Measurements from ENCODE around the gene STC2.

DNA sequence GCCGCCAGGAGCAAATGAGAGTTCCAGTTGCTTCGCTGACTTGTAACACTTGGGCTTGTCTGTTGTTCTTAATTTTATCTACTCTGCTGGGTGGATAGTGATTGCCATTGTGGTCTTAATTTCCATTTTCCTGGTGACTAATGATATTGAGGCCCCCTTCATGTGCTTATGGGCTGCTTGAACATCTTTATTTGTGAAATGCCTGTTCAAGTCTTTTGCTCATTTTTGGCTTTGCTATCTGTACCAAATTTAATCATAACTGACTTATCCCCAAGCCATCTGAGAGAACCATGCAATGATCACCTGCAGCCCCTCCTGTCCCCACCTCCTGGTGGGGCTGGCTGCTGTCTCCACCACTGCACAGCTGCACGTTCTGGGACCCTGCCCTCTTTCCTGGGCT, 20.5 kb downstream of the STC2 start:
- TF ChIP-seq EZH2 (IDR thresholded peaks at IDR 0.05; ENCODE audit: low read depth, low read length, severe bottlenecking): no peak
- TF ChIP-seq, protein P1, sequence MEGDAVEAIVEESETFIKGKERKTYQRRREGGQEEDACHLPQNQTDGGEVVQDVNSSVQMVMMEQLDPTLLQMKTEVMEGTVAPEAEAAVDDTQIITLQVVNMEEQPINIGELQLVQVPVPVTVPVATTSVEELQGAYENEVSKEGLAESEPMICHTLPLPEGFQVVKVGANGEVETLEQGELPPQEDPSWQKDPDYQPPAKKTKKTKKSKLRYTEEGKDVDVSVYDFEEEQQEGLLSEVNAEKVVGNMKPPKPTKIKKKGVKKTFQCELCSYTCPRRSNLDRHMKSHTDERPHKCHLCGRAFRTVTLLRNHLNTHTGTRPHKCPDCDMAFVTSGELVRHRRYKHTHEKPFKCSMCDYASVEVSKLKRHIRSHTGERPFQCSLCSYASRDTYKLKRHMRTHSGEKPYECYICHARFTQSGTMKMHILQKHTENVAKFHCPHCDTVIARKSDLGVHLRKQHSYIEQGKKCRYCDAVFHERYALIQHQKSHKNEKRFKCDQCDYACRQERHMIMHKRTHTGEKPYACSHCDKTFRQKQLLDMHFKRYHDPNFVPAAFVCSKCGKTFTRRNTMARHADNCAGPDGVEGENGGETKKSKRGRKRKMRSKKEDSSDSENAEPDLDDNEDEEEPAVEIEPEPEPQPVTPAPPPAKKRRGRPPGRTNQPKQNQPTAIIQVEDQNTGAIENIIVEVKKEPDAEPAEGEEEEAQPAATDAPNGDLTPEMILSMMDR (IDR thresholded peaks at IDR 0.05; ENCODE audit: control extremely low read depth in 1 of 3, insufficient read depth in 1 of 3, low read depth in 1 of 3, low read length in 3 of 3): no peak
- no peak for TF ChIP-seq EP300 (IDR thresholded peaks at IDR 0.05; ENCODE audit: borderline replicate concordance in 1 of 2, low read depth in 2 of 2, low read length in 2 of 2)
- no peak for TF ChIP-seq KDM1A (IDR thresholded peaks at IDR 0.05; ENCODE audit: borderline replicate concordance, low read length)
- TF ChIP-seq POLR2A (IDR thresholded peaks at IDR 0.05; ENCODE audit: control extremely low read depth in 1 of 2, low read depth in 2 of 2, low read length in 2 of 2): no peak
- no peak for TF ChIP-seq FOSL1 (IDR thresholded peaks at IDR 0.05; ENCODE audit: insufficient read depth, low read depth, low read length)
- no peak for TF ChIP-seq NRF1 (IDR thresholded peaks at IDR 0.05; ENCODE audit: low read depth, low read length)
